GM12891 (cell line): ENCODE results near the gene MAP1S.

ENCODE experiments used
- DNase-seq: peaks from one replicate; pipeline ENCODE4 v3.0.0; 2011; ENCODE audit warnings: low spot score; ENCODE audit not compliant: insufficient read length
- FAIRE-seq: peaks from 2 replicates; lab custom pipeline; 2011; peaks lifted over from hg19 to GRCh38; lab: Jason Lieb, UNC
- PAX5 ChIP-seq: IDR thresholded peaks from 2 replicates; pipeline ENCODE4 v1.6.1; 2011; ENCODE audit warnings: low read length, moderate library complexity, mild to moderate bottlenecking; ENCODE audit not compliant: insufficient read depth, severe bottlenecking
- POLR2A ChIP-seq: IDR thresholded peaks from 2 replicates; pipeline ENCODE4 v1.6.1; 2011; ENCODE audit warnings: low read depth, low read length, control low read depth
- POLR2AphosphoS5 ChIP-seq: IDR thresholded peaks from 2 replicates; pipeline ENCODE4 v1.6.1; 2011; ENCODE audit warnings: low read depth, low read length, control low read depth
- POU2F2 ChIP-seq: IDR thresholded peaks from 2 replicates; pipeline ENCODE4 v1.6.1; 2011; ENCODE audit warnings: low read depth, mild to moderate bottlenecking, control low read depth, low read length, moderate library complexity
- SPI1 ChIP-seq: IDR thresholded peaks from 2 replicates; pipeline ENCODE4 v1.6.1; 2011; ENCODE audit warnings: low read depth, low read length, control low read depth
- TAF1 ChIP-seq: IDR thresholded peaks from 2 replicates; pipeline ENCODE4 v1.6.1; 2011; ENCODE audit warnings: low read depth, low read length, control low read depth

Gene MAP1S

DNA sequence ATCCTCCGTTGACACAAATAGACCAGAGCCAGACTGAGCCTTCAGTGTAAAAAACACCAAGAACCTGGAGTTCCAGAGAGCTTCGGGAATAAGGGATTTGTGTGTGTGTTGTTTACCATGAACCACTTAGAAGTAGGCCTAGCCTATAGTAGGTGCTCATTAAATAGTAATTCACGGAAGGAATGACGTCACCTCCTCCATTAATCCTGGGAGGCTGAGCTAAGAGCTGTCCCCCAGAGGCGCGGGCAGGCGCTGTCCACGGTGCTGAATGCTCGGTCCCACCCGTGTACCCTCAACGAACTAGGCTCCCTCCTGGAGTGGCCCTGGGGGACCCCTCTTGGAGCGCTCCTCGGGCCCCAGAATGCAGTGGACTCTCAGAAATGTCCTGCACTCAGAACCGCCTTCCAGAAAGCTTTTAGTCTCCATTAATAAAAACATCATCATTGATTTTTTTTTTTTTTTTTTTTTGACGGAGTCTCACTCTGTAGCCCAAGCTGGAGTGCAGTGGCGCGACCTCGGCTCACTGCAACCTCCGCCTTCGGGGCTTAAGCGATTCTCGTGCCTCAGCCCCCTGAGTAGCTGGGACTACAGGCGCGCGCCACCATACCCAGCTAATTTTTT is 37.7 kb upstream of the MAP1S start:
- no peak for TF ChIP-seq TAF1
- no peak for TF ChIP-seq PAX5
- no peak for TF ChIP-seq SPI1
- TF ChIP-seq POLR2A, result no peak
- no peak for TF ChIP-seq POU2F2
- no peak for TF ChIP-seq POLR2AphosphoS5
- FAIRE-seq (peak; percentile 56), DNase-seq (no peak)

DNA sequence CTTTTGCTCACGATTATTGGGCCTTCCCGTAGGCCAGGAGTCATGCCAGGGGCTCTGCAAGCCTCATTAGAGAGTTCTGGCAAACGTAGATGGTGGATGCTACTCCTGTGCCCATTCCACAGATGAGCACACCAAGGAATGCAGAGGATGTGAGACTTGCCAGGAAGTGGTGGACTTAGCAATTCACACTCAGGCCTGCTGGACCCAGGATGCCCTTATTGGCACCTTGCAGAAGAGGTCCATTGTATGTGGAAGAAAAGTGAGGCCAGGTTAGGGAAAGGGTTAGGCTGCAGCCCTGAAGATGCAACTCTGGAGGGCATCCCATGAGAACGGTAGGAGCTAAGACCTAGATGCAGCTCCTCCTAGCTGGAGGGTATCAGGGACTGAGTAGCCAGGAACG is 37.0 kb upstream of the MAP1S start:
- no peak for FAIRE-seq
- no peak for DNase-seq
- TF ChIP-seq PAX5, result no peak
- TF ChIP-seq POLR2A, result no peak
- no peak for TF ChIP-seq POLR2AphosphoS5
- TF ChIP-seq SPI1, result no peak
- no peak for TF ChIP-seq POU2F2
- TF ChIP-seq TAF1, result no peak

DNA sequence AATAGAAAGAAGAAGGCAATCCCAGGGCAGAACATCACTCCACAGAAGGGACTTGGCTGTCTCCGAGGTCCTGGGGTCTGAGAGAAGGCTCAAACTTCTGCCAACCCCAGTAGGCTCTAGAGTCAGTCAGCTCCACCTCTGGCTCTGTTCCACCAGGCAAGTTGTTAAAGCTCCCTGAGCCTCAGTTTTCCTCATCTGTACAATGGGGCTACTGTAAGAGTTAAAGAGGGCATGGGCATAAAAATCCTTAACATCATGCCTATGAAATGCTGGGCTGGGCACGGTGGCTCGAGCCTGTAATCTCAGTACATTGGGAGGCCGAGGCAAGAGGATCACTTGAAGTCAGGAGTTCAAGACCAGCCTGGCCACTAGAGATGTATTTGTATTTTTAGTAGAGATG is 36.2 kb upstream of the MAP1S start:
- DNase-seq (no peak), FAIRE-seq (no peak)
- no peak for TF ChIP-seq POLR2AphosphoS5
- no peak for TF ChIP-seq PAX5
- no peak for TF ChIP-seq POLR2A
- no peak for TF ChIP-seq POU2F2
- TF ChIP-seq TAF1, result no peak
- TF ChIP-seq SPI1, result no peak

DNA sequence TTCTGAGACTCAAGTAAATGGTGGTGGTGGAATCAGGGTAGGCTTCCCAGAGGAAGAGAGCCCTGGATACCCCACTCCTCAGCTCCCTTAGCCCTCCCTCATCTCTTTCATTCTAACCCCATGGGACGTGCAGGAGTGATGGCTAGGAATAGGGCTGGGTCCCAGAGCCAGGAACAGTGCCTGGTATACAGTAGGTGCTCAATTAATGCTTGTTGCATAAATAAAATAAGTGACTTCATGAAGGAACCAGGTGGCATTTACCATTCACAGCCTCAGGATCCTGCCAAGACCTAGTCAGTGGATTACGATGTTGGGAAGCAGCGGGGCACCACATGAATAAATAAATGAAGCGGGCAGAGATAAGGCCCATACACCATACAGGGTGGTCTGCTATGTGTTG is 35.0 kb upstream of the MAP1S start:
- no peak for TF ChIP-seq POLR2AphosphoS5
- no peak for TF ChIP-seq POU2F2
- TF ChIP-seq POLR2A, result no peak
- no peak for TF ChIP-seq PAX5
- TF ChIP-seq TAF1, result no peak
- TF ChIP-seq SPI1, result no peak
- DNase-seq, result no peak

DNA sequence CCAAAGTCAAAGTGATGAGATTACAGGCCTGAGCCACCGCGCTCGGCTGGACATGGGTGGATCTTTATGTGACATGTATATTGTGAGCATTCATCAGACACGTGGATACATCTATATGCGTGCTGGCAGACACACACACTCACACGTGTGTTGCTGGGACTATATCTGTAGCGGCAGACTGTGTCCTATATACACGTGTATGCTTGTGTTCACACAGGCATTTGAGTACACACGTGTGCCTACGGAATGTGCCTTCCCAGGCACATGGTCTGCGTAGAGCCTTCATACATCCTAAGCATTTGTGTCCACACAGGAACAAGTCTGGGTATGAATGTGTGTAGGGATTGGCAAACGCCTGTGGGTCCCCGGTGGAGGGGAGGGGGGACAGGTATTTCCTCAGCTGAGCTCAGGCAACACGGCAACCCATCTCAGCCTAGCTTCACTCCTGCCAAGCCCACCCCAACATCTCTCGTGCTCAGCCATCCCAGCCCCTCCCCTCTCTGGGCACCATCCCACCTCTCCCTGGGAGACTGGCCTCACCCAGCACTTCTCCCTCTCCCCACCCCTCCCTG is 33.7 kb upstream of the MAP1S start:
- FAIRE-seq (no peak), DNase-seq (no peak)
- TF ChIP-seq PAX5 (no peak), POLR2A (no peak), POLR2AphosphoS5 (no peak), TAF1 (no peak), SPI1 (no peak), POU2F2 (no peak)

More for the DNA sequence above, 35.0 kb upstream of the MAP1S start:
- no peak for FAIRE-seq

DNA sequence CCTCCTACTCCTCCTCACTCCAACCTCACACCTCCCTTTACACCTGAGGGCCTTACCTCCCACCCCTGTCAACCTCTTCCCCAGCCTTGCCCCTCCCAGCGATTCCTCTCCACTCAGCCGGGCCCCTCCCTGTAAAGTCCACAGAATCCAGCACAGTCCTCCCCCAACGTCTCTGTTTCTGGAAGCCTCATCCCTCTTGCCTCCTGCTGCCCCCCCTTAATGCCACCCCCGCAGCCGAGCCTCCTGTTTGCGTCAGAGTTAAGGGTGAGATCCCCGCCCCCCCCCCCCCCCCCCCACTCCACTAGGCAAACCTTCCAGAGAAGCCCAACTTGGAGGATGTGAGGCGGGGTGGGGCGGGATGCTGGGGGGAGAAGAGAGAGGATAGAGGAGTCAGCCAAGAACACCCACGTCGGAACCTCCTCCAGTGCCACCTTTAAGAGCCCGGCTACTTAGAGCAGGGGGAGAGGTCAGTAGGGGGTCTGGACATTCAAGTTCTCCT is 33.2 kb upstream of the MAP1S start:
- no peak for DNase-seq
- no peak for FAIRE-seq
- no peak for TF ChIP-seq SPI1
- TF ChIP-seq POU2F2, result no peak
- no peak for TF ChIP-seq TAF1
- TF ChIP-seq POLR2AphosphoS5, result no peak
- TF ChIP-seq POLR2A, result no peak
- no peak for TF ChIP-seq PAX5

DNA sequence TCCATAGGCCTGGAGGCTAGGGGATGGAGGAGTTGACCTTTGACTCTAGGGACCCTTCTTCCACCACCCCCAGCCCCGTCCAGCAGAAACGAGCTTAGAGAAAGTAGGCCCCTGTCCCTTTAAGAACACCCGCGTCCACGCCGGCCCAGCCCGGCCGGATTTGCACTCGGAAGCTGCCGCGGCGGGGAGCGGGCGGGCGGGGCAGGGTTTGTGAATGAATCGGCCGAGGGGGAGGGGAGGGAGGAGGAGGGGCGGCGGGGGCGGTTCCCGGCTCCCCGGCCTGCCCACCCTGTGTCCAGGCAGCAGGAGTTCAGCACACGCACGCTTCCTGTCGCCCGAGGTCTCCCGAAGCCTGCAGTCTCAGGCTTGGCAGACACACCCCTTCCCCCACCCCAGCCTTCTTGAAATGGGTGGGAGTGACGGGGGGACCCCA is 32.7 kb upstream of the MAP1S start:
- no peak for TF ChIP-seq POU2F2
- no peak for TF ChIP-seq SPI1
- no peak for TF ChIP-seq PAX5
- no peak for TF ChIP-seq POLR2AphosphoS5
- no peak for TF ChIP-seq TAF1
- TF ChIP-seq POLR2A, result no peak
- no peak for DNase-seq
- FAIRE-seq, result no peak

DNA sequence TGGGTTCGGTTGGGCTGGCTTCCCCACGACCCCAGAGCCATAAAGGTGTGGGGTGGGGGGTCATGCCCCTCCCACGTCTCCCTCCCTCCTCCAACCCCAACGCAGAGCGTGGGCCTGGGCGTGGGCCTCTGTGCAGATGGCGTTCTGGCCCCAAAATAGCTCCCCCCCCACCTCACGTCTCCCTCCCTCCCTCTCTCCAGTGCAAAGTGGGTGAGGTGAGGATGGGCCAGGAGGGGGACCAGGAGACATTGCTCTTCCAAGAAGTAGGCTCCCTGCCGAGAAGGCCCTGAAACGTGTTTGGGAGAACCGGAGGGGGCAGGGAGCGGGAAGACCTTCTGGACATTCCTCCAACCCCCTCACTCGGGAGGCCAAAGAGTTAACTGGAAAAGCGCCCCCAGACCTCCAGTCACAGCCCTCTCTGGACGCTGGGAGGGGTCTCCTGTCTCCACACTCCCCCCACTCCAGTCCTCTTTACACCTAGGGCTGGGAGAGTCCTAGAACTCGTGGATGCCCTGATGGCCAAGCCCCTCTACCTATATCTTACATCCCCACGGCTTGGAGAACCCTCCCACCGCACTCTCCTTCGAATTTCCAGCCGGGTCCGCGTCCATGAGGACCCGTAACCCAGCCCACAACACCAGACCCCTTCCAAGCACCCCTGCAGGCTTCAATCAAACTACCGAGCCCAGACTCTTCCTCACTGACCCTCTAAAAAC is 32.0 kb upstream of the MAP1S start:
- TF ChIP-seq TAF1, result no peak
- no peak for TF ChIP-seq PAX5
- no peak for TF ChIP-seq POLR2AphosphoS5
- no peak for TF ChIP-seq POU2F2
- no peak for TF ChIP-seq SPI1
- no peak for TF ChIP-seq POLR2A
- no peak for DNase-seq
- FAIRE-seq, result no peak

DNA sequence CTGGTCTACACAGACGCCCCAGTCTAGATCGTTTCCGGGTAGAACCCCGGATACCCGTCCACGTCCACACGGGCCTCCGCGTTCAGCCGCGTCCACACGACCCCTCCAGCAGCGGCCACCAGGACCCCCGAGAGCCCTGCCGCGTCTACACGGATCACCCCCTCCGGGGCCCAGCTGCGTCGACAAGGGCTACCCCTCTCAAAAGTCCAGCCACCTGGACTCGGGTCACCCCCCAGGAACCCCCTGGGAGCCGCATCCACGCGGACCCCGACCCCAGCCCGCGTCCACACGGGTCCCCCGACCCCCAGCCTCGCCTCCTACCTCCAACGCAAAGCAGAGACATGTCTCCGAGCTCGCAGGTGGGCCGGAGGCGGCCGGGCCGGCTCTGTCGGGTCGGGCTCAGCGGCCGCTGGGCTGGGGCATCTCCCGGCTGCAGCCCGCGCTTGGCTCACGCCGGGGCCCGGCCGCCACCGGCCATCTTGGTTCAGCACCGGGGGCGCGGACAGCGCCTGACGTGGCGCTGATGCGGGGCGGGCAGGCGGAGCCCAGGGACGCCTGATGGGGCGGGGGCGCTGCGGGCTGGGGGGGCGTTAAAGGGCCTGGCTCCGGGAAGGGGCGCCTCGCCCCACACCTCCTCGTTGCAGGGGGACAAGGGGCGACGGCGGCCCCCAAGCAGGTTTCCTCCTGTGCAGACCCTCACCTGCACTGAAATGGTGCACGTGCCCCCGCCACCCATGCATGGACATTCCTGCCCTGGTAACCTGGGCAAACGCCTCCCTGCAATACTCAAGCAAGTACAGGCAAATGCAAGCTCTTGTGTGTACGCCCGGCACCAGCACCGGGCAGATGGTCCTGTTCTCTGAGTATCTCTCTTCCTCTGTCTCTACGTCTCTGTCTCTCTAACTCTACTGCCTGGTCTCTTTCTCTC is 31.2 kb upstream of the MAP1S start, which contains the start of gene UNC13A:
TSS of gene UNC13A (minus strand) at position 498 of the 928 bp plus-strand sequence. CDS start at position 343, 155 bp downstream.
- FAIRE-seq, result no peak
- no peak for TF ChIP-seq PAX5
- TF ChIP-seq SPI1, result no peak
- TF ChIP-seq POU2F2, result no peak
- no peak for TF ChIP-seq TAF1
- no peak for TF ChIP-seq POLR2AphosphoS5
- TF ChIP-seq POLR2A, result no peak
- DNase-seq, result no peak
